Activated naive CD8-positive, alpha-beta T cell treated with anti-CD3 and anti-CD28 coated beads, Interleukin-2, amount 10 ng/mL, durations not matched to agents 7 days and 5 days (primary cell): ENCODE measurements around the gene HES3. TPM values are rescaled to one million over a fixed set of nuclear protein-coding genes. Genes with fewer than 3 reads are reported as not detected.

Experiments
- ATAC-seq: fragments of 150-1000 bp; cut with Tn5 transposase; one replicate; pipeline ENCODE4 v1.10.0; 2021; ENCODE audit warnings: low read depth, moderate library complexity
- POLR2A ChIA-PET: fragments of 350-600 bp; sonication (Branson Sonifier 250); formaldehyde crosslinking; loops from one replicate; lab custom pipeline; 2021; ENCODE audit warnings: antibody characterized with exemption; lab: Charles Lee
- DNase-seq: peaks from one replicate; pipeline ENCODE4 v3.0.0; 2021
- H3K27ac Mint-ChIP-seq: one replicate; pipeline ENCODE4 v1.8.0; 2022; ENCODE audit warnings: mild to moderate bottlenecking, mixed read lengths
- H3K27me3 Mint-ChIP-seq: one replicate; pipeline ENCODE4 v1.8.0; 2022; ENCODE audit warnings: mild to moderate bottlenecking, moderate library complexity, mixed read lengths
- H3K36me3 Mint-ChIP-seq: one replicate; pipeline ENCODE4 v1.8.0; 2021; ENCODE audit warnings: mild to moderate bottlenecking, mixed read lengths
- H3K4me1 Mint-ChIP-seq: one replicate; pipeline ENCODE4 v1.8.0; 2021; ENCODE audit warnings: mixed read lengths
- H3K4me3 Mint-ChIP-seq: one replicate; pipeline ENCODE4 v1.8.0; 2022; ENCODE audit warnings: mild to moderate bottlenecking, moderate library complexity, mixed read lengths
- H3K9me3 Mint-ChIP-seq: one replicate; pipeline ENCODE4 v1.8.0; 2021; ENCODE audit warnings: mixed read lengths
- total RNA-seq, 2 experiments: library from RNA; stranded (reverse); gene quantifications; one replicate each; pipeline ENCODE4 v1.2.3, GENCODE V29; 2021

The HES3 gene
- total RNA-seq, 2 experiments from 2014 or later = not detected

- Mint-ChIP-seq H3K27ac (no peak overlapping the region), H3K27me3 (no peaks in the 10 kb centered on the region), H3K9me3 (no peaks in the 10 kb centered on the region), H3K4me3 (no peak overlapping the region), H3K36me3 (no peaks in the 10 kb centered on the region), H3K4me1 (no peaks in the 10 kb centered on the region)
- DNase-seq (no peak), ATAC-seq (no peak)
- POLR2A ChIA-PET = no interaction called here
Measured at GRCh38 chr1:6287431-6287886, 43.5 kb downstream of the HES3 start.

DNA sequence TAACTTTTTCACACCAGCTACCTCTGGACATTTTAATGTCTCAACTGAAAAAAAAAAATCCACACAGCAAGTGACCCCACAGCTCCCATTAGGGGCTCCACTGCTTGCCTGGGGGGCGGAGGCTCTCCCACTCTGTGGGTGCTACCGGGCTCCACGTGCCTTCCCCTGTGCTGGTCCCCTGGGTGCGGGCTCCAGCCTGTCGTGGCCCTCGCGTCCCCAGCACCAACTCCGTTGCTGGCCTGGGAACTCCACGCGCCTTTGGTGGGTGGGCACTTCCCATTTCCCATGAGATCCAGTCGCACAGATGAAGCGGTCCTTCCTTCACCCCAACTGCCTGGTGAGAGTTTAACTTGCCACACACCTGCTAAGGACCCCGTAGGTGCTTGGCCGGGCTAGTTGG lies 44.0 kb downstream of the HES3 start:
- H3K27ac Mint-ChIP-seq = no peak overlapping the region
- no peaks in the 10 kb centered on the region for H3K27me3 Mint-ChIP-seq
- H3K9me3 Mint-ChIP-seq = no peaks in the 10 kb centered on the region
- ATAC-seq = no peak
- H3K4me1 Mint-ChIP-seq = no peaks in the 10 kb centered on the region
- no peak for DNase-seq
- no peak overlapping the region for H3K4me3 Mint-ChIP-seq
- POLR2A ChIA-PET = no interaction called here
- H3K36me3 Mint-ChIP-seq = no peaks in the 10 kb centered on the region

GRCh38 chr1:6288665-6289064 lies 44.7 kb downstream of the HES3 start:
- Mint-ChIP-seq H3K27ac (no peak overlapping the region), H3K4me1 (no peaks in the 10 kb centered on the region), H3K27me3 (no peaks in the 10 kb centered on the region), H3K4me3 (no peak overlapping the region), H3K9me3 (no peaks in the 10 kb centered on the region), H3K36me3 (no peaks in the 10 kb centered on the region)
- DNase-seq (no peak), ATAC-seq (no peak)
- POLR2A ChIA-PET = no interaction called here

GRCh38 chr1:6292102-6292501 lies 48.1 kb downstream of the HES3 start:
- no peak for DNase-seq
- Mint-ChIP-seq H3K9me3 (no peaks in the 10 kb centered on the region), H3K27me3 (no peaks in the 10 kb centered on the region), H3K4me1 (peaks cover 7% of the 10 kb centered on the region), H3K27ac (no peak overlapping the region), H3K36me3 (peaks cover 7% of the 10 kb centered on the region), H3K4me3 (no peak overlapping the region)
- ATAC-seq = no peak
- POLR2A ChIA-PET = no interaction called here

DNA sequence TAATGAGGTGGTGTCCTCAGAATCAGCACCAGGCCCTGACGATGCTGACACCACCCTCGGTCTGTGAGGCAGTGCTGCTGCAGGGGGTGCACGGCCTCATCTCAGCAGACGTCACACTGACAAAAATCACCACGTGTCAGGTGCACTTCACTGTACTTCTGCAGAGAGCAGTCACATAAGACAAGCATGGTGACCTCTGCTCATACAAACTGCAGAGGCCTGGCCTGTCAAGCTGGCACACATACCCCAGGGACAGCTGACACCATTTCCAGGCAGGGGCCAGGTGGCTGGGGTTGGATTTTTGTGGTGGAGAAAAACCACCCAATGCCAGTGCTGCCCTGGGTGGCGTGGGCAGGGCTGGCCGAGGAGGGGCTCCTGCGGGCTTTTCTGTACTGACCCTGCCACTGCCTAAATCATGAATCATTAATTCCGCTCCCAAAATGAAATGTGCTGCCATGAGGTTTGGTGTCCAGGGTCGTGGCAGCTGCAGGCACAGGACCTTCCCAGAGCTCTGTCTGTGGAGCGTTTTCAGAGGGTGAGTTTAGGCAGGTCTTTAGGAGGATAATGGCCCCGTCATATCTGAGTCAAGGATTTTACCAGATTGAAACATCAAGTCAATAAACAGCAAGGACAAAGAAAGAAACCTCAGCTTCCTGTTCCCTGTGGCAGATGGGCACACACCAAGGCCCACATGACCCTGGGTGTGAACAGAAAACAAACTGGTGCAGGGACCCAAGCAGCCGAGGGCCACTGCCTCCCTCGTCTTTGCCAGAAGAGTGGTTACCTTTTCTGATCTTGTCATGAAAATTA lies 50.3 kb downstream of the HES3 start:
- POLR2A ChIA-PET = no interaction called here
- H3K27me3 Mint-ChIP-seq = no peaks in the 10 kb centered on the region

DNA sequence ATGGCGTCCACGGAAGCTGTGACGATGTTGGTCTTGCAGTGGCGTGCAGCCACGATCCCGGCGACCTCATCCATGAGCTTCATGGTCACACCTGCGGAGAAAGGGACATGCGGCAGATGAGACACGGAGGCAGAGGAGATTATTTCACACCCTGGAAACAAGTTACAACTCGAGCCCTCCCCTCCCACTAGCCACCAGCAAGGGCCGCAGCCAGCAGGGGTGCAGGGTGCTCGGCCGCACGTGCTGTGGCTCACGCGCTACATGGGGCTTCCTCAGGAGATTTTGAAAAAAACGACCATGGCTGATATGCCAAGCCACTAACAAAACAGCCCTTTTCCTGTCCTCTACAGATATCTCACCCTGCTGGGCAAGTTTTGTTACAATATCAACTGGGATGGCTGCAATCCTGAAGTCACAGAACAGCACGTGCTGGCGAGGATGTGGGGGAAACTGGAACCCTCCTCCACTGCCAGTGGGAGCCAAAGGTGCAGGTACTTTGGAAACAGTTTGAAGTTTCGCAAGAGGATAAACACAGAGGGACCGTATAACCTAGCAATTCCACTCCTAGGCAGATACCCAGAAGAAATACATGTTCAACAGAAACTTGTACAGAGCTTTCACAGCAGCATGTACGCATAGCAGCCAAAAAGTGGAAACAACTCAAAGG lies 51.0 kb downstream of the HES3 start:
- POLR2A ChIA-PET = no interaction called here
- H3K27ac Mint-ChIP-seq = no peak overlapping the region
- H3K27me3 Mint-ChIP-seq = no peaks in the 10 kb centered on the region
- ATAC-seq (no peak), DNase-seq (no peak)
- H3K4me1 Mint-ChIP-seq = peaks cover 7% of the 10 kb centered on the region
- peaks cover 10% of the 10 kb centered on the region for H3K36me3 Mint-ChIP-seq
- H3K4me3 Mint-ChIP-seq = no peak overlapping the region
- H3K9me3 Mint-ChIP-seq = no peaks in the 10 kb centered on the region

More for the DNA sequence above, 50.3 kb downstream of the HES3 start:
- H3K4me1 Mint-ChIP-seq = peaks cover 7% of the 10 kb centered on the region
- peaks cover 8% of the 10 kb centered on the region for H3K36me3 Mint-ChIP-seq
- no peak overlapping the region for H3K4me3 Mint-ChIP-seq
- ATAC-seq = no peak
- no peak for DNase-seq
- H3K9me3 Mint-ChIP-seq = no peaks in the 10 kb centered on the region
- H3K27ac Mint-ChIP-seq = no peak overlapping the region

Other genes with a start within 250 kb of the HES3 start
- 100 to 1,000 TPM; 290 to 307 TPM for gene KCNAB2, start 198.3 kb upstream of the HES3 start, total RNA-seq
- under 1 TPM; 0.23 to 0.61 TPM for gene CHD5, start 63.9 kb upstream of the HES3 start, total RNA-seq
- gene RPL22, start 44.6 kb upstream of the HES3 start, total RNA-seq = 100 to 1,000 TPM; 309 to 343 TPM
- 1 to 10 TPM; 3.8 to 4.0 TPM for gene RNF207, start 38.1 kb upstream of the HES3 start, total RNA-seq
- 10 to 100 TPM; 40.3 to 40.4 TPM for gene ICMT, start 8.2 kb upstream of the HES3 start, total RNA-seq
- gene GPR153, start 16.9 kb downstream of the HES3 start, total RNA-seq = under 1 TPM; 0.58 to 0.74 TPM
- gene ACOT7, start 149.6 kb downstream of the HES3 start, total RNA-seq = 10 to 100 TPM; 43.9 to 52.8 TPM
- gene HES2, start 175.7 kb downstream of the HES3 start, total RNA-seq = under 1 TPM in 1 of 2 experiments, not detected in 1; 0.34 TPM
- 1 to 10 TPM; 1.7 to 2.6 TPM for gene ESPN, start 180.6 kb downstream of the HES3 start, total RNA-seq
- gene TNFRSF25, start 222.0 kb downstream of the HES3 start, total RNA-seq = 100 to 1,000 TPM; 137 TPM
- gene PLEKHG5, start 247.5 kb downstream of the HES3 start, total RNA-seq = 1 to 10 TPM; 4.7 to 5.0 TPM